Eye (tissue), 1 donor: Measurements from ENCODE around the gene TRPM3.
A peak's percentile ranks its signal among the peaks of the same experiment; 100 is the strongest.

Source experiments
- DNase-seq: peaks from one replicate; pipeline ENCODE4 v3.0.0-alpha.2; 2015

Gene TRPM3

DNA sequence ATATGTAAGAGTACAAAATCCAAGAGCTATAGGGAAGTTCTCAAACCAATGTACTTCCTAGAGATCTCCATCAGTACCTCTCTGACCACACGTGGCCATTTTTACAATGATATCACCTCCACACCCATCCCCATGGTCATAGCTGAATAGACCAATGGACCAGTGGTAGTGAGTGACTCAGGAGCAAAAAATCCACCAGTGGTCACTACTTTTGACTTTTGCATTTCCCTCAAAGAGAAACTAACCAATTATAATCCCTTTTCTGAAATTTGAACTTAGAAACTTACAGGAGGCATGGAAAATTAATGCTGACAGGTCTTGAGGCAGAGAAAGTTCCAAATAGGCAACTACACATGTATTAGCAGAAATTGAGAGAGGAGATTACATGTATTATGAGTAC lies 238.4 kb downstream of the TRPM3 start:
- DNase-seq: no peak

GRCh38 chr9:70881333-70881732 lies 240.1 kb downstream of the TRPM3 start:
- peak; percentile 54 for DNase-seq

DNA sequence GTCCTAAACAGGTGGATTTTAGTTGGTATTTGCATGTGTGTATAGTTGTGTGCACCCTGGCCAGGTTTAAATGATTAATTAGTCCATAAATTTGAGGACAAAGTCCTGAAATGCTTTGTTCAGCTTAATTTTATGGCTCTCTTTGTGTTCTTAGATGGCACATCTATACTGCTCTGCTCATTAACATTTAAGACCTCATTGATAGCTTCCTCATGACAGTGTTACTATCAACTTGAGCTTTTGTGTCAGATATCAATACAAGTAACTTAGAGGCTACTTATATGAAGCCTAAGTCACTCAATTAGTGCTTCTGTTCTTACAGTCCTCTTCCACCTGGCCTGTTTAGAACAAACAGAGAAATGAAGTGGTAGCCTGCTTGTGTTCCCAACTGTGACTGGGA lies 240.9 kb downstream of the TRPM3 start:
- peak; percentile 56 for DNase-seq

DNA sequence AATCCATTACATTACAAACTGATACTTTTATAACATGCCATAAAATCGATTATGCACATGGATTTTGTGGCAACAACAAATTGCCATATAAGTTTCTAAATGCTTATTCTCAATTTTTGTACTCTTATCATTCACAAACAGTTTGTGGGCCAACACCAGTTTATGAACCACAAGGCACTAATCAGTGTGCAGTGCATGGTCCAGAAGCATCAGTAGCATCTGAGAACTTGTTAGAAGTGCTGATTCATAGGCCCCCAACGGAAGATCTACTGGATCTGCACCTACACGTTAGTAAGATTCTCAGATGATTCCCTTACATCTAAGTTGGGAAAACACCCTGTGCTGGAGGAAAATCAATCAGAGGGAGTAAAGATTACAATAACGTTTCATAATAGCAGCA lies 242.8 kb downstream of the TRPM3 start:
- DNase-seq: no peak

DNA sequence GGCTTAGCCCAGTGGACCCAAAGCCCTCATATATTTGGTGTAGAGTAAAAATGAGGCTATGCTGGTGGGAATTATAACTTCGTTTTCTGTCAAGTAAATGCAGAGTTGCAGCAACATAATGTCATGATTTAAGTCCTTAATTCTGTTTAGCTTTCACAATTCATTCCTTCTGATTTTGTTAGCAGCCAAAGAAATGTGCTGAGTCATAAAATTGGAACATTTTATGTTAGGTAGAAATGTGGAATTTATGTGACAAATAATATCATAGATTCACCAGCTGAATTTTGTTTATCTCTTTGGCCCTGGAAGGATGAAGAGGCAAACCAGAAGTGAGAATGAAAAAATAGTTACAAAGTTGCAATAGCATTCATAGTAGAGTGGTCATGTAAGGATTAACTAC lies 247.0 kb downstream of the TRPM3 start:
- no peak for DNase-seq

DNA sequence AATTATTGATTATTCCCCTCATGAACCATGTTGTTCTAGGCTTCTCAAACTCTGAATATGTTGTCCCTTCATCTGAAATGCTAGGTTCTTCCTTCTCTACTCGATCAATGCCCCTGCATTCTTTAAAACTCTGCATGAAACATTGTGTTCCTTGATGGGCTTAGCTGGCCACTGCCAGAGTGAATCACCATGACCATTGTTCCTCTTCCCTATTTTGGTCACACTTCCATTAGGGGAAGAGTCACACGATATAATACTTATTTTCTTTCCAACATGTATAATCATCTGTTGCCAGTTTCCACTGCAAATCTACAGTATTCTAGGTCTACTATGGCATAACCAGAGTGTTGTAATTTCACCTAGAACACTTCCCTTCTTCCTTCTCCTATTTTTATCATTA lies 247.9 kb downstream of the TRPM3 start:
- no peak for DNase-seq

DNA sequence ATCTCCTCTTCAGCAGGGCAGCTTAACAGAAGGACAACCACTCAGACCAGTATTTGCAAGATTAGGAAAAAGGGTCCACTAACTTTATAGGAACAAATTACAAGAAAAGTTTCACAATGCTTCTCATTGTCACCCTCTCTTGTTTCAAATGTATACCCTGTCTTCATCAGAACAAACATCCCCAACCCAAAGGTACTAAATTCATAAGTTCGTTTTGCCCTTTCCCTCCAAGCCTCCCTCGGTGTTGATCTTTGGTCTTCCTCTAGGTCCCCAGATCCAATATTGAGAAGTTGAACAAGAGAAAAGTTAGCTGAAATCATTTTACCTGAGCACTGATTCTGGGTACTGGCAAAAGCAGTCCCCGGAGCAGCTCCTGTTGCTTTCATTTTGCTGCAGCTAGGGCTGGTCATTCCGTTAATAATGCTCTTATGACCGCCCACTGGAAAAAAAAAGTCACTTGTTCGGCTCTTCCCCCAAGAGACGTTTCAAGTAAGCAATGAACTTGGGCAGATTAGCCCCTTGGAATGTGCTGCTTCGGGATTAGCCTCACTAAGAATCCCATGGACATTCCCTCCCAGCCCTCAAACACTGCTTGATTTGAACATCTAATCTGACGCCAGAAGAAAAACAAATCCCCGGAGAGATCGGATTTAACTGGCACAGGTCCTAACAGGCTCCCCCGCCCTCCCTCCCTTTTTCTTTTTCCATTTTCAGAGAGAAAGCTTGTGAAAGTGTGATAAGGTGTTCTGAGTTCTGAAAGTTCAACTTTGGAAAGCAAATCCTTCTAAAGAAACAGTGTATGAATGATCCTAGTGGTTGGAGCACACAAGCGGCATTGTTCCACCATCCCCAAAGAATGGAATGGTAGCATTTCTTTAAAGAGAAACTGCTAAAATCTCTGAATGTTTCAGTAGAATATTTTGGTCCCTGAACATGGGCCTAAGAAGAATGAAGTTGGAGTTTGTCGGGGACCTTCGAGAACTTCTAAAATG lies 252.5 kb downstream of the TRPM3 start:
- DNase-seq: peak; percentile 88

DNA sequence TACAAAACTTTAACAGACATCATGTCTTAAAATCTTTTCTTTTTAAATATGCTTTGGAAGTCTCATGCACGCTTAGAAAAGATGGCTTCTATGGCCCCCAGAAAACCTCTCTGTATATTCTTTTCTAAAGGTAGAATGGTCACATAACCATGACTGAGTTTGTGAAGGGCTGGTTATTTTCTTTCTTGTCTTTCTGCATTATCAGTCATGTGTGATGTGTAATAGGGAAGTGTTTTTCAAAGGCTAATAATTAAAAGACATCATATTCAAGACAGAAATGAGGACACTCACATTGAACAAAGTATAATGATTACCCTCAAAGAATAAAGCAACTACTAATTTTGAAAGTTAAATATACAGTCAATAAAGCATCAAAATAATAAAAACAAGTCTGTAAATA lies 253.4 kb downstream of the TRPM3 start:
- peak; percentile 62 for DNase-seq

DNA sequence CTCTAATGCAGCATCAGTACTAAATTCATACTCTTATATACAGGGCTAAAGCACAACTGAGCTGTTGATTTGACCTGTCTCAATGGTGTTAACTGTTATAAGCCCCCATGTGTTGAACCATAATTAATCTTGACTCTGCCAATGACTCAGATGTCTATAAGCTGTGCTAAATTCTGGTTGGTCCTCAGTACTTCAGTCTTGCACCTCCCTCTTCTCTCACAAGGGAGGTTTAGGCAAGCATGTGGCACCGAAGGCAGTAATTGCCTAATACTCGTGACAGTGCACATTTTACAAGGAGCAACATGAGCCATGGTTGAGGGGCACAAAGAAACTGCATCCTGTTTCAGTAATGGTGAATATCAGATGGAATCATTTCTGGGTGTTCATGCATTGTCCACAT lies 255.9 kb downstream of the TRPM3 start:
- DNase-seq: no peak

DNA sequence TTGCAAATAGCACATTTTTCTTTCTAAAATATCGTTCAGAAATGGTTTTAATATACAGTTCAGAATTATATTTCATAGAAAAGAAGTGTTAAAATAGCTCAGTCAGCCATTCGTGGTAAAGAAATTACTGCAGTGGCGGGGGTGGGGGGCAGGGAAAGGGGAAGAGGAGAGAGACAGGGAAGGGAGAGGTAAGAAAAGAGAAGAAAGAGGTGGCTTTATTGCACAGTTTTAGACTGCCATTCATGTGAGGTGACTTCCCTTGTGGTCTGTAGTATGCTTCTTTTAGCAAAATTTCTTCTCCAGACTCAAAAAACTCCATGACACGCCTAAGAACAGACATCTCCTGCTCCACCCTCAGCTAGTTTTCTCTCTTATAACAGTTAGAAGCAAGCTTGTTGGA lies 259.6 kb downstream of the TRPM3 start:
- no peak for DNase-seq

GRCh38 chr9:70861376-70861775 lies 260.0 kb downstream of the TRPM3 start:
- no peak for DNase-seq

GRCh38 chr9:70859694-70860093 lies 261.7 kb downstream of the TRPM3 start:
- DNase-seq: no peak

DNA sequence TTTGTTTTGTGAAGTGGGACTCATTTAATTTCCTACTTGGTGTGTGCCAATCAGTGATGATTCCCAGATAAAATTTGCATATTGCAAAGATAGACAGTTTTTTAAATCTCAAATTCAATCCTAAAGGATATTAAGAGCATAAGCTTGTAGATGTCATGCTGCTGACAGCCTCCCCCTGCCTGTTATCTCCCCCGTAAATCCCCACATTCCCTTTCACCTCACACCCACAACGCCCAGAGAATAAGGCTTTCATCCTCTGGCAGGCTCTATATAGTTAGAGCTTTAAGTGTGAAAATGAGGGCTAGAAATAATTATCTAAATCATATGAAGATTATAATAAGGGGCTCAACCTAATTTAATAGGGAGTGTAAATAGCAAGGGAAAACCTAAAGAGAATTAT lies 265.0 kb downstream of the TRPM3 start:
- no peak for DNase-seq

GRCh38 chr9:70852711-70853240 lies 268.6 kb downstream of the TRPM3 start:
- no peak for DNase-seq

- no peak for DNase-seq
These were observed 281.2 kb downstream of the TRPM3 start for GRCh38 chr9:70840266-70840665.

- DNase-seq: no peak
These were observed 286.1 kb downstream of the TRPM3 start for GRCh38 chr9:70835323-70835722.

GRCh38 chr9:70832492-70832891 lies 288.9 kb downstream of the TRPM3 start:
- DNase-seq: no peak

DNA sequence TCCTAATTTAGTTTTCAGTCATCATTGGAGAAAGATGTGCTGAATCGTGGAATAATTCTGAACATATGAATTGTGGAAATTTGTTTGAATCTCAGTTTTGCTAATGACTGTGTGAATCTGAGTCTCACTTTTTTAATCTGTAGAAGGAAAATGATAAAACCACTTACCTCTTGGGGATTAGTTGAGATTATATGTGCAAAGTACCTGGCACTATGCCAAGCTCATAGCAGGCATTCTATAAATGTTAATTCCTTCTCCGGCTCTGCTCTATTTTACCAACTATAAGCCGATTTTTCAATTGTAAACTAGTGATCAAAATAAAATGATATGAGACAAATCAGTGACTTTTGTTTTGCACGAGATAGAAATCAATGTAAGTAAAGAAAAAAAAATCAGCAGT lies 290.8 kb downstream of the TRPM3 start:
- no peak for DNase-seq

- DNase-seq: no peak
These were observed 291.7 kb downstream of the TRPM3 start for GRCh38 chr9:70829591-70830265.

DNA sequence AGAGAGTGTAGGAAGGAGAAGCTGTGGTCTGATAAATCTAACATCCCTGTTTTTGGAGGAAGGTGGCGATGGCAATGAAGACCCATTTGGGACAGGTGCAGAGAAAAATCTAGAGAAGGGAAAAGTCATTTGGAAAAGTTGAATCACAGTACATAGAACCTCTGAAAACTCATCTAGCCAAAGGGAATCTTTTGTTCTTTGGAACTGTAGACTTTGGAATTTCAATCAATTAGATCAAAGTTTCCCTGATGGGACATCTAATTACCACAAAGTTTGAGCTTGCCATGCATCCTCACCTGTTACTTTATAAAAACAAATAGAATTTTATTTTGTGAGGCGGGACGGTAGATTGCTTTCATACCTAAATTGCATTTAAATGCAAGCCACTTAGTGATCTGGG lies 294.9 kb downstream of the TRPM3 start:
- DNase-seq: no peak

GRCh38 chr9:70823284-70823683 lies 298.1 kb downstream of the TRPM3 start:
- DNase-seq: no peak

DNA sequence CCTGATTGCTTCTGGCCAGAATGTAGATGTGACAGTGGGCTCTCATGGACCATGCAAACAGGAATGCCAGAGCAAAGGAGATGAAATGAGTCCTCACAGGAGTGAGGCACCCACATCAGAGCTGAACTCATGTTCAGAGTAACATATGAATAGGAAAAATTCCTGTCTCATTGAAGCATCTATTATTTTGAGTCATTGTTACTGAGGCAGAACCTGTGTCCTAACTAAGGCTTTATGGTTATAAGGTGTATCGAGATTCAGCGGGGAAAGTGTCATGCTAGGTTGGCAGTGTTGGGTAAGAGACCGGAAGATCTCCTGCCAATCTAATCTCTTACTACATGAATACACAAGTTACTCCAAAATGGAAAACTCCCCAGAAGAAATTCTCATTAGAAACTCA lies 304.1 kb downstream of the TRPM3 start:
- no peak for DNase-seq

DNA sequence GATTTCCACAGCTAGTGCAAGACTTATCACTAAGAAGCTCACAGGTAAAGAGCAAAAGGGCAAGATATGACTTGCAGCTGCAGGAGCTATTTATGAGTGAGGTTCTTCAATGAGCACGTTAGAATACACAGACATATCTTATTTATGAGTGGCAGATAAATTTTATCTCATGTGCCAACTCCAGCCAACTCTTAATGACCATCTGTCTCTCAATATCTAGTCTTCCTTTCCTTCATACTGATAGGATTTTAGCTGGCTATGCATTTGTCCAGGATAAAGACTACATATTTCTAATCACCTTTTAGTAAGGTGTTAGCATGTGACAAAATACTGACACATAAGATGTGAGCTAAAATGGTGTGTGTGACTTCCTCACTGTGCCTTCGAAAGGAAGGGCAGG lies 304.5 kb downstream of the TRPM3 start:
- DNase-seq: no peak

- no peak for DNase-seq
These were observed 305.1 kb downstream of the TRPM3 start for GRCh38 chr9:70816316-70816715.
